Measurements from ENCODE around the gene DNAH14. TPM values are rescaled to one million over a fixed set of nuclear protein-coding genes. Genes with fewer than 3 reads are reported as not detected.

Gene DNAH14
- polyA plus RNA-seq, 1 donor from 2014 or later: 24.9 TPM

GRCh38 chr1:224903955-224904354, 25.5 kb upstream of the DNAH14 start:
- Histone ChIP-seq H4K20me1 (ENCODE audit: insufficient read depth) (no peaks in the 10 kb centered on the region), H2AFZ (ENCODE audit: low read depth, low read length) (no peak overlapping the region), H3K9me3 (ENCODE audit: low read length) (no peaks in the 10 kb centered on the region), H3K27me3 (ENCODE audit: insufficient read depth, low read depth, low read length) (no peaks in the 10 kb centered on the region), H3K36me3 (ENCODE audit: insufficient read depth, low read length) (no peaks in the 10 kb centered on the region), H3F3A (ENCODE audit: insufficient read depth, low read length, poor library complexity, severe bottlenecking) (no peaks in the 10 kb centered on the region), H3K9ac (ENCODE audit: low read length) (no peak overlapping the region), H3K4me3 (ENCODE audit: low read length) (no peak overlapping the region), H3K79me2 (replicated peaks; ENCODE audit: insufficient read depth, low read length) (no peaks in the 10 kb centered on the region), H3K9me2 (ENCODE audit: insufficient read depth, low read length) (no peaks in the 10 kb centered on the region), H3K27ac (ENCODE audit: low read length) (no peak overlapping the region), H3K4me2 (ENCODE audit: low read length) (no peak overlapping the region)
- TF ChIP-seq REST (IDR thresholded peaks at IDR 0.05; ENCODE audit: borderline replicate concordance) (no peak), MXI1 (conservative IDR thresholded peaks at IDR 0.05; ENCODE audit: poor library complexity, severe bottlenecking) (no peak), TAF1 (IDR thresholded peaks at IDR 0.05; ENCODE audit: low read depth) (no peak), EP300 (conservative IDR thresholded peaks at IDR 0.05; ENCODE audit: poor library complexity, severe bottlenecking) (no peak), SMC3 (conservative IDR thresholded peaks at IDR 0.05; ENCODE audit: poor library complexity) (no peak), POLR2AphosphoS5 (IDR thresholded peaks at IDR 0.05) (no peak), EZH2 (IDR thresholded peaks at IDR 0.05; ENCODE audit: borderline replicate concordance, insufficient read depth, low read length, poor library complexity, severe bottlenecking) (no peak), RAD21 (conservative IDR thresholded peaks at IDR 0.05) (no peak), CTCF (IDR thresholded peaks at IDR 0.05; ENCODE audit: poor library complexity, severe bottlenecking) (no peak)

GRCh38 chr1:224906340-224906739, 23.1 kb upstream of the DNAH14 start:
- Histone ChIP-seq H3K27me3 (ENCODE audit: insufficient read depth, low read depth, low read length) (no peaks in the 10 kb centered on the region), H3K9me3 (ENCODE audit: low read length) (peaks cover 4% of the 10 kb centered on the region), H4K20me1 (ENCODE audit: insufficient read depth) (no peaks in the 10 kb centered on the region), H3K4me3 (ENCODE audit: low read length) (no peak overlapping the region), H3K79me2 (replicated peaks; ENCODE audit: insufficient read depth, low read length) (no peaks in the 10 kb centered on the region), H3K27ac (ENCODE audit: low read length) (no peak overlapping the region), H3K4me2 (ENCODE audit: low read length) (no peak overlapping the region), H3F3A (ENCODE audit: insufficient read depth, low read length, poor library complexity, severe bottlenecking) (no peaks in the 10 kb centered on the region), H3K9me2 (ENCODE audit: insufficient read depth, low read length) (no peaks in the 10 kb centered on the region), H3K9ac (ENCODE audit: low read length) (no peak overlapping the region), H3K36me3 (ENCODE audit: insufficient read depth, low read length) (no peaks in the 10 kb centered on the region), H2AFZ (ENCODE audit: low read depth, low read length) (no peak overlapping the region)
- no peak for TF ChIP-seq EP300 (conservative IDR thresholded peaks at IDR 0.05; ENCODE audit: poor library complexity, severe bottlenecking)
- TF ChIP-seq MXI1 (conservative IDR thresholded peaks at IDR 0.05; ENCODE audit: poor library complexity, severe bottlenecking): no peak
- TF ChIP-seq CTCF (IDR thresholded peaks at IDR 0.05; ENCODE audit: poor library complexity, severe bottlenecking): no peak
- no peak for TF ChIP-seq TAF1 (IDR thresholded peaks at IDR 0.05; ENCODE audit: low read depth)
- no peak for TF ChIP-seq EZH2 (IDR thresholded peaks at IDR 0.05; ENCODE audit: borderline replicate concordance, insufficient read depth, low read length, poor library complexity, severe bottlenecking)
- no peak for TF ChIP-seq POLR2AphosphoS5 (IDR thresholded peaks at IDR 0.05)
- TF ChIP-seq RAD21 (conservative IDR thresholded peaks at IDR 0.05): no peak
- TF ChIP-seq SMC3 (conservative IDR thresholded peaks at IDR 0.05; ENCODE audit: poor library complexity): no peak
